Right lobe of liver (tissue), 6 donors: ENCODE measurements around the gene TWIST2. TPM values are rescaled to one million over a fixed set of nuclear protein-coding genes. Genes with fewer than 3 reads are reported as not detected.
A peak's percentile ranks its signal among the peaks of the same experiment; 100 is the strongest.

ENCODE experiments used
- ATAC-seq, 4 donors: fragments of 200-7000 bp; cut with Tn5 transposase; one replicate each; pipeline ENCODE4 v1.9.1; 2020; ENCODE audit warnings: mild to moderate bottlenecking in 4 of 4, moderate library complexity in 4 of 4
- DNase-seq, 3 donors: peaks; one replicate each; pipeline ENCODE4 v3.0.0-alpha.2; 2020
- H3K27ac ChIP-seq, 3 donors: fragments of 200-600 bp; one replicate each; pipeline ENCODE4 v1.8.0; 2022
- H3K27me3 ChIP-seq, 2 donors: fragments of 200-600 bp; one replicate each; pipeline ENCODE4 v1.8.0; 2022
- H3K36me3 ChIP-seq, 4 donors: fragments of 200-600 bp; sonication (generic) in 1 of 4; one replicate each; pipeline versions ENCODE4 v1.5.1 to v1.8.0; 2017 to 2022; ENCODE audit warnings: control low read depth in 1 of 4
- H3K4me1 ChIP-seq, 4 donors: fragments of 200-600 bp; sonication (generic) in 1 of 4; one replicate each; pipeline versions ENCODE4 v1.5.1 to v1.8.0; 2017 to 2022; ENCODE audit warnings: control low read depth in 1 of 4
- H3K4me3 ChIP-seq, 3 donors: fragments of 200-600 bp; one replicate each; pipeline ENCODE4 v1.8.0; 2022
- H3K9me3 ChIP-seq, 4 donors: fragments of 200-600 bp; sonication (generic) in 1 of 4; one replicate each; pipeline versions ENCODE4 v1.5.1 to v1.8.0; 2017 to 2022; ENCODE audit warnings: control low read depth in 1 of 4
- POLR2A ChIP-seq: fragments of 450-650 bp; IDR thresholded peaks from one replicate; pipeline ENCODE4 v1.6.1; 2017; ENCODE audit warnings: antibody characterized with exemption, mild to moderate bottlenecking
- WGBS: methylation state at CpG from one replicate; pipeline ENCODE4 v1.1.6; 2018; ENCODE audit warnings: low coverage, low lambda C conversion rate; ENCODE audit not compliant: insufficient coverage; ENCODE audit errors: missing lambda C conversion rate; 5-methylcytosine and 5-hydroxymethylcytosine counted together
- intact Hi-C, 2 donors: fragments of 100-400 bp; cut with DNase I; formaldehyde crosslinking; loops; one replicate each; pipeline versions ENCODE4 v1.11.2 to v1.14.1; 2022
- total RNA-seq, 6 experiments: library from RNA; depleted of rRNA in 2 of 6; stranded (reverse); fragments of >200 nt in 2 of 6; fragmentation: NEBNext Ultra II Directional in 3 of 6; extraction: Animal tissue kit (Norgen Biotek cat#: 25700) in 3 of 6; gene quantifications; one replicate each; pipeline versions ENCODE4 v1.1.0 to v1.2.4, GENCODE V29; 2016 to 2023
- TF ChIP-seq, protein P1 (sequence below), 4 donors: fragments of 200-600 bp in 3 of 4; fragments of 450-650 bp in 1 of 4; IDR thresholded peaks; one replicate each; pipeline versions ENCODE4 v1.5.1 to v1.8.0; 2016 to 2022; ENCODE audit warnings: antibody characterized with exemption in 4 of 4, mild to moderate bottlenecking in 2 of 4
- donor health status: DM: no; HTN: yes; CAD: no.
- donor health status: DM: no; HTN: no; CAD: no.
- donor health status: DM: no; HTN: no; CAD: no.
- donor health status: DM: no; HTN: yes; CAD: no.
- donor health status: DM: no; HTN: yes; CAD: no.

Gene TWIST2
- total RNA-seq, 6 experiments from 2014 or later: 0.15 to 0.56 (median 0.18) TPM; not detected in 3

DNA sequence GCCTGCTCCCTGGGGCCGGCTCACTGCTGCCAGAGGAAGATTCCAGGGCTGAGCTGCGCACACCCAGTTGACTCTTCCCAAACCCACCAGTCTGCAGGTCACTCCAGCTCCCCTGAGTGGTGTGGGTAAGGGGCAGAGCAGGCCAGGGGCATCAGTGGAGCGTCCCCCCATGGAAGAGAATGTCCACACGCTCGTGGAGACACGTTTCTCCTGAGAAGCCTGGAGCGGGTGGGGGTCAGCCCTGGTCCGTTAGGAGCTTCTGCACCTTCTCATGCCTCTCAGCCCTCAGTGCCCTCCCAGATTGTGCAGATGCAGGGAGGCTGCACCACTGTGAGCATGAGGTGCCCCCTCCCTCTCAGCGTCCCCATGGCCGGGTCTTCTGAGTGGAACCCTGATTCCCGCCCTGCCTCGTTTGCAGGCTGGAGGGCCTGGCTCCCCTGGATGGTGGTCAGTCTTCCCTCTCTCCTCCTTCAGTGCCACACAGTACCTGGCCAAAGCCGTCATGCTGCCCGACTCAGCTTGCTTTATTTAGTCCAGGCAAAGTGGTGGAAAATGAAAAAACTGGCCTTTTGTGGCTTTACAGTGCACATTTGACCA lies 37.0 kb downstream of the TWIST2 start:
- Histone ChIP-seq H3K27me3 (no peaks in the 10 kb centered on the region), H3K4me1 (no peaks in the 10 kb centered on the region), H3K9me3 (no peaks in the 10 kb centered on the region), H3K27ac (no peak overlapping the region), H3K4me3 (no peak overlapping the region), H3K36me3 (no peaks in the 10 kb centered on the region)
- DNase-seq (no peak), ATAC-seq (peak in 1 of 4 donors; percentile 16)
- no CpG with 5 or more reads among the region's 14 CpGs for WGBS
- intact Hi-C loops: no loop called here
- TF ChIP-seq, protein P1, sequence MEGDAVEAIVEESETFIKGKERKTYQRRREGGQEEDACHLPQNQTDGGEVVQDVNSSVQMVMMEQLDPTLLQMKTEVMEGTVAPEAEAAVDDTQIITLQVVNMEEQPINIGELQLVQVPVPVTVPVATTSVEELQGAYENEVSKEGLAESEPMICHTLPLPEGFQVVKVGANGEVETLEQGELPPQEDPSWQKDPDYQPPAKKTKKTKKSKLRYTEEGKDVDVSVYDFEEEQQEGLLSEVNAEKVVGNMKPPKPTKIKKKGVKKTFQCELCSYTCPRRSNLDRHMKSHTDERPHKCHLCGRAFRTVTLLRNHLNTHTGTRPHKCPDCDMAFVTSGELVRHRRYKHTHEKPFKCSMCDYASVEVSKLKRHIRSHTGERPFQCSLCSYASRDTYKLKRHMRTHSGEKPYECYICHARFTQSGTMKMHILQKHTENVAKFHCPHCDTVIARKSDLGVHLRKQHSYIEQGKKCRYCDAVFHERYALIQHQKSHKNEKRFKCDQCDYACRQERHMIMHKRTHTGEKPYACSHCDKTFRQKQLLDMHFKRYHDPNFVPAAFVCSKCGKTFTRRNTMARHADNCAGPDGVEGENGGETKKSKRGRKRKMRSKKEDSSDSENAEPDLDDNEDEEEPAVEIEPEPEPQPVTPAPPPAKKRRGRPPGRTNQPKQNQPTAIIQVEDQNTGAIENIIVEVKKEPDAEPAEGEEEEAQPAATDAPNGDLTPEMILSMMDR (IDR thresholded peaks at IDR 0.05): no peak
- no peak for TF ChIP-seq POLR2A

DNA sequence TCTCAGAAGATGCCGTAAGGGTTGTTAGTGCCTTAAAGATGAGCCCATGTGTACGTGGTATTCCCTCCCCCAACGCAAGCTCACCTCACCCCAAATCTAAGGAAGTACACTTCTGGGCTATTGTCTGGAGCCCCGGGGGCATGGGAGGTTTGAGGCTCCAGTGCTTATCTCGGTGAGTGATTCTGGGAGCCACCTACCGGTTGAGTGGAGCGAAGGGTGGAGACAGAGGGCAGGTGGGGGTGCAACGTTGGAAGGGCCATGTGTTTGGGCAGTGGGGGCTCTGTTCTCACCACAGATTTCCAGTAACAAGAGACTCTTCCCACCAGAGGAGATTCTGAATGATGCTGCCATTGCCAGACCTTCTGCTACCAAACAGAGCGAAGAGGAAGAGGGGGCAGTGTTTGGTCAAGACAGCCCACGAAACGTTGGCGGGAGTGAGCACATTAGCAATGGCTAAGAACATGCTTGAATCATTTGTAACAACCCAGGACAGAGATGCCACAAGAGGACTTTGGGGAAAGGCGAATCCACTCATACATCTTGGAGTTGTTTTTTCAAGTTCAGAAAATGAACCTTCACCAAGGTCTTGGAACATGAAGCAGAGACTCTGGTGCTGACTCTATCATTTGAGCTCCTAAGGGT lies 38.7 kb downstream of the TWIST2 start:
- DNase-seq (no peak), ATAC-seq (no peak)
- WGBS: 58% methylated on average over 11 of the region's 13 CpGs
- H3K4me3 ChIP-seq: no peak overlapping the region
- no peaks in the 10 kb centered on the region for H3K4me1 ChIP-seq
- H3K9me3 ChIP-seq: no peaks in the 10 kb centered on the region
- no peaks in the 10 kb centered on the region for H3K27me3 ChIP-seq
- intact Hi-C loops: no loop called here
- TF ChIP-seq, protein P1 (IDR thresholded peaks at IDR 0.05): no peak
- TF ChIP-seq POLR2A: no peak
- no peaks in the 10 kb centered on the region for H3K36me3 ChIP-seq
- no peak overlapping the region for H3K27ac ChIP-seq

DNA sequence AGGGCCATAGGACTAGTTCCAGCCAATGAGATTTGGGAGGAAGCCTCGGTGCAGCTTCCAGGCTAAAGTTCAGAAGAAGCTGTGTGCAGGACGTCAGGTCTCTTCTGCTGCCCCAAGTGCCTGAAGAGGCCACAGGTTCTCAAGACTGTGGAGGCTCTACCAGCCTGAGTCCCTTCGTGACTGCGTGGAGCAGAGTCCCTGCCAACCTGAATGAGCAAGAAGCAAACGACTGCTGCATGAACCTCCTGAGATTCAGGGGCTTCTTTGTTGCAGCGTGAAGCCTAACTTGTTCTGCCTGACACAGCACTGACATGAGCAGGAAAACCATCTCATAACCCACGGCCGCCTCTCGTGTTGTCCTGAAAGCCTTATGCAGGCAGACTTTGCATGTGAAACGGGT lies 39.7 kb downstream of the TWIST2 start:
- Histone ChIP-seq H3K9me3 (no peaks in the 10 kb centered on the region), H3K4me3 (no peak overlapping the region), H3K27ac (no peak overlapping the region), H3K36me3 (no peaks in the 10 kb centered on the region), H3K27me3 (no peaks in the 10 kb centered on the region), H3K4me1 (no peaks in the 10 kb centered on the region)
- no peak for TF ChIP-seq POLR2A
- TF ChIP-seq, protein P1 (IDR thresholded peaks at IDR 0.05): no peak
- intact Hi-C loops: no loop called here
- WGBS: 69% methylated on average over 5 of the region's 10 CpGs
- DNase-seq (no peak), ATAC-seq (no peak)

DNA sequence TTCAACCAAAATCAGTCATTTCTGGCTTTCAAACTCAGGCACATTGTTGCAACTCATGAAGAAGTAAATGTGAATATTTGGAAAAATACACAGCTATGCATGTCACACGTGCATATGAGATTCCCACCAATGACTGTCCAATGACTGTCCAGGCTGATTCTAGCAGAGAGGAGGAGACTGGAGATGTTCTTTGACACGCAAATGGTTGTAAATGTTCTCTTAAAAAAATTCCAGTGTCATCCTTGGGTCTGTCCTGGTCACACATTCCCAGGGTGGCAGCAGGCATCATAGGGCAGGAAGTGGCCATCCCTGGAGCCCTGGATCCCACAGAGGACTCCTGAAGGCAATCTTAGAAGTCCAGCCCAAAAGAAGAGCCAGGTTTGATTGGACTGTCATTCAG lies 40.9 kb downstream of the TWIST2 start:
- Histone ChIP-seq H3K4me3 (no peak overlapping the region), H3K27ac (no peak overlapping the region), H3K27me3 (no peaks in the 10 kb centered on the region), H3K36me3 (no peaks in the 10 kb centered on the region), H3K9me3 (no peaks in the 10 kb centered on the region), H3K4me1 (no peaks in the 10 kb centered on the region)
- 29% methylated on average over 2 of the region's 2 CpGs for WGBS
- intact Hi-C loops: no loop called here
- ATAC-seq (no peak), DNase-seq (no peak)
- TF ChIP-seq, protein P1 (IDR thresholded peaks at IDR 0.05): no peak
- TF ChIP-seq POLR2A: no peak
